ENCODE results near the gene INPP4B.
A peak's percentile ranks its signal among the peaks of the same experiment; 100 is the strongest.
"Not testable (repeated sequence)": the region's sequence is repeated elsewhere in the genome, so short reads cannot be mapped to it uniquely, and the experiment has no call there.

The INPP4B gene

DNA sequence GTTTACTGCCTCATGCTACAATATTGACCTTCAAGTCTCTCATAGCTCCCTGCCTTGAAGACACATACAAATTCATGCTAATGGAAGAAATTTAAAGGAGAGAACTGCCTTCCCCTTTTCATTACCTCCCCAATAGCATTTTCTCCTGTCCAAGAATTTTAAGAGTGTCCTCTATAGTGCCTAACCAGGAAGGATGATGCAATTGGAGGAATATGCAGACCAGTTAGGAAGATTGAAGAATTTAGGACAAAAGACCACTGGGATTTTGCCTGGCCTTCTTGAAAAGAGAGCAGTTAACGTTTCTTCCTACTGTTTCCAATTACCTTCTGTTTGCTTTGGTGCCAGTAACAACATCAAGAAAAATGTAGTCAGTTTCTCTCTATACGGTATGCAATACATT is 443.9 kb downstream of the INPP4B start:
- Histone ChIP-seq H3K27me3 (ENCODE audit: control insufficient read depth, insufficient read depth, low read length) (no peaks in the 10 kb centered on the region), H3K4me1 (ENCODE audit: control insufficient read depth, insufficient read depth, low read length) (no peaks in the 10 kb centered on the region), H3K36me3 (ENCODE audit: control insufficient read depth, insufficient read depth, low read length) (no peaks in the 10 kb centered on the region), H3K9ac (ENCODE audit: low read length) (no peak overlapping the region), H3K4me3 (ENCODE audit: low read length) (no peak overlapping the region), H3K27ac (ENCODE audit: low read depth, low read length) (no peak overlapping the region)

DNA sequence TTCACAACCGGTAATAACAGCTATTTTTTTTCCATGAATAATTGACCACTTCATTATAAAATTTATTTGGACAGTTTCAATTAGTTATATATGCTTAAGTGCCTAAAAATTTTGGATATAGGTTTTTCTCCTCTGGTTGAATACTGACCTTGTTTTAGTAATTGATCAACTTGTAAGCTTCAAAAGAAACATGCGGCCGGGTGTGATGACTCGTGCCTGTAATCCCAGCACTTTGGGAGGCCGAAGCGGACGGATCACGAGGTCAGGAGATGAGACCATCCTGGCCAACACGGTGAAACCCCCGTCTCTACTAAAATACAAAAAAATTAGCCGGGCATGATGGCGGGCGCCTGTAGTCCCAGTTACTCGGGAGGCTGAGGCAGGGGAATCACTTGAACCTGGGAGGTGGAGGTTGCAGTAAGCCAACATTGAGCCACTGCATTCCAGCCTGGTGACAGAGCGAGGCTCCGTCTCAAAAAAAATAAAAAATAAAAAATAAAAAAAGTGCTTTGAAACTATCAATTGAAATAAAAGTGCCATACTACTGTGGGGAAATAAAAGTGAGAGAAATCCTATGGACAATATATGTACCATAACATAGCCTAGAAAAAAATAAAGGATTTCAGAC is 448.6 kb downstream of the INPP4B start:
- H3K27me3 ChIP-seq (ENCODE audit: control insufficient read depth, insufficient read depth, low read length); H3K27ac ChIP-seq (ENCODE audit: low read depth, low read length); H3K4me1 ChIP-seq (ENCODE audit: control insufficient read depth, insufficient read depth, low read length); H3K36me3 ChIP-seq (ENCODE audit: control insufficient read depth, insufficient read depth, low read length); H3K9ac ChIP-seq (ENCODE audit: low read length); H3K4me3 ChIP-seq (ENCODE audit: low read length): not testable (repeated sequence)

DNA sequence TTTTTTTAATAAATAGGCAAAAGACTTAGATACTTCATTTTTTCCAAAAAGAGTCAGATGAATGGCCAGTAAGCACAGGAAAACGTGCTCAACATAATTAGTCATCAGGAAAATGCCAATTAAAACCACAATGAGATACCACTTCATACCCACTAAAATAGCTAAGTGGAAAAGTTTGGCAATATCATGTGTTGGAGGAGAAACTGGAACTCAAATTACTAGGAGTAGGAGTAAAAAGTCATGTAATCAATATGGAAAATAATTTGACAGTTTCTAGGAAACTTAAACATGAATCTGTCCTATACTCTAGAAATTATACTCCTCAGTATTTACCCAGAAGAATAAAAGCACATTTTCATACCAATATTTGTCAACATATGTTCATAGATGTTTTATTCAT is 449.8 kb downstream of the INPP4B start:
- no peak overlapping the region for H3K4me3 ChIP-seq (ENCODE audit: low read length)
- no peak overlapping the region for H3K9ac ChIP-seq (ENCODE audit: low read length)
- H3K4me1 ChIP-seq (ENCODE audit: control insufficient read depth, insufficient read depth, low read length) = no peaks in the 10 kb centered on the region
- no peaks in the 10 kb centered on the region for H3K27me3 ChIP-seq (ENCODE audit: control insufficient read depth, insufficient read depth, low read length)
- no peaks in the 10 kb centered on the region for H3K36me3 ChIP-seq (ENCODE audit: control insufficient read depth, insufficient read depth, low read length)
- H3K27ac ChIP-seq (ENCODE audit: low read depth, low read length) = no peak overlapping the region

DNA sequence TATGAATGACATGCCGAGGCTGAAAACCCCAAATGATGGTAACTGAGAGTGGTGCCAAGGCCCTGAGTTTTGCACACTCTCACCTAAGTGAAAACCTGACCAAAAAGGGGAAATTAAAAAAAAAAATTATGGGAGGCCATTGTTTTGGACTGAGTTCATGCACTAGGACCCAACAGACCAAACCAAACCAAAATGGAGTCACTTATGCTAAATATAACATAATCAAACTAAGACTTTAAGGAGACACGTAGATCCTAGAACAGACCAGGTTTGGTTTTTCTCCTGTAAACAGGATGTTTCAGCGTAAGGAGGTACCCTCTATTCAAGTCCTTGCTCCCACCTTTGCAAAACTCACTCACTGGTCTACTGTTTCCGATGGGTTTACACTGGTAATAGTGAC is 453.0 kb downstream of the INPP4B start:
- Histone ChIP-seq H3K9ac (ENCODE audit: low read length) (no peak overlapping the region), H3K4me3 (ENCODE audit: low read length) (no peak overlapping the region), H3K36me3 (ENCODE audit: control insufficient read depth, insufficient read depth, low read length) (no peaks in the 10 kb centered on the region), H3K4me1 (ENCODE audit: control insufficient read depth, insufficient read depth, low read length) (no peaks in the 10 kb centered on the region), H3K27ac (ENCODE audit: low read depth, low read length) (no peak overlapping the region), H3K27me3 (ENCODE audit: control insufficient read depth, insufficient read depth, low read length) (no peaks in the 10 kb centered on the region)

DNA sequence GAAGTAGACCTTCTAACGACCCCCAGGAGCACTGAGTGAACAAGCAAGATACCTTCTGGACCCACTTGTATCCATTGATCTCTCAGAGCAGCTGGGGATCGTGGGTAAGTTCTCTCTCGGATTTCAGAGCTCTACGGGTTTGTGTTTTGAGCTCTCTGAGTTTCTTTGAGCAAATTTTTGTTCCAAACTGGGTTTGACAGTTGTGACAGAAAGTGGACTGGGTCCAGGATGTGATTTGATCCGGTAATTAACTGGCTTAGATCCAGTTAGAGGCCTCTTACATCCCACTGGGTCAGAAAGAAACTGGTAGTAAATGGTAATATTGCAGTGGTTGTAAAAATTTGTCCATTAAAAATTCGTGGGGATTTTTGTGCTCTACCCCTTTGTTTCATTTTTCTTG is 459.2 kb downstream of the INPP4B start:
- H3K36me3 ChIP-seq (ENCODE audit: control insufficient read depth, insufficient read depth, low read length) = no peaks in the 10 kb centered on the region
- H3K4me1 ChIP-seq (ENCODE audit: control insufficient read depth, insufficient read depth, low read length) = no peaks in the 10 kb centered on the region
- H3K4me3 ChIP-seq (ENCODE audit: low read length) = no peak overlapping the region
- no peak overlapping the region for H3K27ac ChIP-seq (ENCODE audit: low read depth, low read length)
- H3K27me3 ChIP-seq (ENCODE audit: control insufficient read depth, insufficient read depth, low read length) = no peaks in the 10 kb centered on the region
- H3K9ac ChIP-seq (ENCODE audit: low read length) = no peak overlapping the region

DNA sequence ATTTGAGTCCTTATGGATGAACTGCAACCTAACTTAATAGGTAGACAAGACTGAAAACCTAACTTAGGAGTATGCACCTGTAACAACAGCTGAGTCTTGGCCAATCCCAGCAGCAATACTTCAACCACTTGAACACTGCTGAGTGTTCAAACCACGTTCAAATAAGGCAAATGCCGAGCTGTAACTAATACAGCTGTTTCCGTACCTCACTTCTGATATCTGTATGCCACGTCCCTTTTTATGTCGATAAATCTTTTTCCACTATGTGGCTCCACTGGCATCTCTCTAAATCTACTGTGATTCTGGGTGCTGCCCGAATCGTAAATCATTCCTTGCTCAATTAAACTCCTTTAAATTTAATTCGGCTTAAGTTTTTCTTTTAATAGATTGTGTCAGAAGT is 459.7 kb downstream of the INPP4B start:
- no peak overlapping the region for H3K27ac ChIP-seq (ENCODE audit: low read depth, low read length)
- no peak overlapping the region for H3K4me3 ChIP-seq (ENCODE audit: low read length)
- no peaks in the 10 kb centered on the region for H3K27me3 ChIP-seq (ENCODE audit: control insufficient read depth, insufficient read depth, low read length)
- H3K4me1 ChIP-seq (ENCODE audit: control insufficient read depth, insufficient read depth, low read length) = no peaks in the 10 kb centered on the region
- H3K36me3 ChIP-seq (ENCODE audit: control insufficient read depth, insufficient read depth, low read length) = no peaks in the 10 kb centered on the region
- no peak overlapping the region for H3K9ac ChIP-seq (ENCODE audit: low read length)

DNA sequence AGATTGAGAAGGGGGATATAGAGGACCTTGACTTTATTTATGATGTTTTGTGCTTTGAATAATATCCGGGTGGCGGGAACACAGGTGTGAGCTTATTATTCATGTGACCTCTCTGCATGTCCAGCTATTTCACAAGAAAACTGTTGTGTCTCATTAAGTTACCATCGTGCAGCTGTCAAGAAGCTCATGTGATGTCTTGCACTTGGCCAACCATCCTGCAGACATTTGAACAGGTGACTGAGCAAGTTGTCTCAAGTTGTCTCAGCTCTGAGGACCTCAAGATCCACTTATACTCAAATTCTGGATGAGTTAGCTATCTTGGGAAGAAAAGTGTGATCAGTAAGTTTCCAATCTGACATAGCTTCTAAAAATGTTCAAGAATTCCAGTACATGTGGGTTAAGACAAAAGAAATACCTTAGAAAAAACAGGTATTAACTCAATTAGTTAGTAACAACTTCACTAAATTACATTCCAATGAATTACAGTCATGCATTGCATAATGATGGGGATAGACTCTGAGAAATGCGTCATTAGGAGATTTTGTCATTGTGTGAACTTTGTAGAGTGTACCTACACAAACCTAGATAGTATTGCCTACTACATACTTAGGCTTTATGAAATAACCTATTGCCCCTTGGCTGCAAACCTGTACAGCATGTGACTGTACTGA is 462.2 kb downstream of the INPP4B start:
- H3K27ac ChIP-seq (ENCODE audit: low read depth, low read length) = no peak overlapping the region
- no peaks in the 10 kb centered on the region for H3K27me3 ChIP-seq (ENCODE audit: control insufficient read depth, insufficient read depth, low read length)
- H3K4me1 ChIP-seq (ENCODE audit: control insufficient read depth, insufficient read depth, low read length) = peaks cover 10% of the 10 kb centered on the region
- no peak overlapping the region for H3K9ac ChIP-seq (ENCODE audit: low read length)
- H3K36me3 ChIP-seq (ENCODE audit: control insufficient read depth, insufficient read depth, low read length) = no peaks in the 10 kb centered on the region
- no peak overlapping the region for H3K4me3 ChIP-seq (ENCODE audit: low read length)

DNA sequence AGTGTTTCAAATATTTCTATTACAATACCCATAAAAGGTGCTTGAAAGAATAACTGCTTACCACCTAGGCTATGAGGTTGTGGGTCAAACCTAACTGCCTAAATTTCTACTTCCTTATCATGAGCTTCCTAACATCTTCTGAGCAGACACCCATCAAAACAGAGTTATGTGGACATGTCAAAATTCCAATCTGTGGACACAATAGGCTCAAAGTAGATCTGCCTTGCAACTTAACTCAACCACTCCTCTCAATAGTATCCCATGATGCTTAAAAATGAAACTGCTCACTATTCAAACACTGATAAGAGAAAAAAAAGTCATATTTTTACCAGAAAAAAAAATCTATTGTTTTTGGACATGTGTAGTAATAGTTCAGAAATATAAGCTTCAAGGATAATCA is 462.7 kb downstream of the INPP4B start:
- H3K9ac ChIP-seq (ENCODE audit: low read length) = no peak overlapping the region
- peaks cover 10% of the 10 kb centered on the region for H3K4me1 ChIP-seq (ENCODE audit: control insufficient read depth, insufficient read depth, low read length)
- no peaks in the 10 kb centered on the region for H3K27me3 ChIP-seq (ENCODE audit: control insufficient read depth, insufficient read depth, low read length)
- H3K27ac ChIP-seq (ENCODE audit: low read depth, low read length) = no peak overlapping the region
- no peaks in the 10 kb centered on the region for H3K36me3 ChIP-seq (ENCODE audit: control insufficient read depth, insufficient read depth, low read length)
- H3K4me3 ChIP-seq (ENCODE audit: low read length) = no peak overlapping the region

DNA sequence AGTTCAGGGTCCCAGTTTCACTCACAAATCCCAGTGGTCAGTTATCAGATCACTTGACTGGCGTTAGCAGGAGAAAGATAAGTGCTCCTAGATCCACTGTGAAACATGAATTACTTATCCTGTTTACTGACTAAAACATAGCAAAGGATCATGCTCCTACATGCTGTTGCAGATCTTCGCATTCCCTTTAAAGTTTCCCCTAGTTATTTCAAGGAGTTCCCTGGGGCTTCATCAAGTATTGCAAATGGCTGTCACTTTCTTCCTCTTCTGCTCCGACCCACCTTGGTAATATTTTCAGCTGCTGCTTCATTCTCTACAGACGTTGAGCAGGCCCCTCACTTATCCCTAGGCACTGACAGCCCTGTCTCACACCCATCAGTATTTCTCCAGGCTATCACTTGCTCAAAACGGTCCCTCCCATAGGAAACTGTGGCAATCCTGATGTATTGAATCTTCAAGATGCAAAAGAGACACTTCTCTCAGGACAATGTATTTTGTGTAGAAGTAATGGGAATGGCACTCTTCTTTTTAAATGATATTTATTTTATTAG is 466.0 kb downstream of the INPP4B start:
- H3K4me1 ChIP-seq (ENCODE audit: control insufficient read depth, insufficient read depth, low read length) = peaks cover 10% of the 10 kb centered on the region
- H3K36me3 ChIP-seq (ENCODE audit: control insufficient read depth, insufficient read depth, low read length) = no peaks in the 10 kb centered on the region
- no peak overlapping the region for H3K4me3 ChIP-seq (ENCODE audit: low read length)
- H3K27ac ChIP-seq (ENCODE audit: low read depth, low read length) = peak overlapping the region; percentile 48
- H3K27me3 ChIP-seq (ENCODE audit: control insufficient read depth, insufficient read depth, low read length) = no peaks in the 10 kb centered on the region
- no peak overlapping the region for H3K9ac ChIP-seq (ENCODE audit: low read length)

DNA sequence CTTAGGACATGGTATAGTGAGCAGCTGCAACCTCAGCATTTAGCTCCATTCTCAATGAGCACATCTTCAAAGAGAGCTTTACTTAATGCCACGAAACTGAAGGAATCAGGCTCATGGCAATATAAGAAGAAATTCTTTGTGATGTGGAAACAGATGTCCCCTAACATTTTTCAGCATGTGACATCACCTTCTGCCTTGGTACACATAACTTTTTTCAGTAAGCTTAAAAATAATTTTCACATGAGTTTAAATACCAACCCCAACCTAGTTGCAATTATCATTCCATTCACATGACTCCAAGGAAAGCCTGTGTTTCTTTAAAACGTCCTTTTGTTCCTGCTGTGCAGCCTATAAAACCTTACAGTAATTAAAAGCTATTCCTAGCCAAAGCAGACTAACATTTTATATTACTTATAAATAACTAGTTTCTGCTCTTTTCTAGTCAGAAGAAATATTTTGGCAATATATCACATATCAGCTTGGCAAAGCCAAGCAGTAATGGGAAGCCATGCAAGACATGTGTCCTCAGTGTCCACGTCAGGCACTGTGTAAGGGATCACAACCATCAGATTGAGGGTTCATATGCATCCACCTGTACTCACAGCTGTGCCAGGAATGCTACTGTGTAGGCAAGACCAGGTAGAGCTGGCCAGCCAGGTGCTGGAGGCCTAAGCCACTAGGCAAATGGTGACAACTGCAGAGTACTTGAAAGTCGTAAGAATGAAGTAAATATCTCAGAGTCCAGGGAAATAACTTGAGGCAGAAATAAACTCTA is 466.6 kb downstream of the INPP4B start:
- Histone ChIP-seq H3K27ac (ENCODE audit: low read depth, low read length) (peak overlapping the region; percentile 48), H3K4me1 (ENCODE audit: control insufficient read depth, insufficient read depth, low read length) (peaks cover 10% of the 10 kb centered on the region), H3K36me3 (ENCODE audit: control insufficient read depth, insufficient read depth, low read length) (no peaks in the 10 kb centered on the region), H3K27me3 (ENCODE audit: control insufficient read depth, insufficient read depth, low read length) (no peaks in the 10 kb centered on the region), H3K4me3 (ENCODE audit: low read length) (peak overlapping the region; percentile 17), H3K9ac (ENCODE audit: low read length) (no peak overlapping the region)

DNA sequence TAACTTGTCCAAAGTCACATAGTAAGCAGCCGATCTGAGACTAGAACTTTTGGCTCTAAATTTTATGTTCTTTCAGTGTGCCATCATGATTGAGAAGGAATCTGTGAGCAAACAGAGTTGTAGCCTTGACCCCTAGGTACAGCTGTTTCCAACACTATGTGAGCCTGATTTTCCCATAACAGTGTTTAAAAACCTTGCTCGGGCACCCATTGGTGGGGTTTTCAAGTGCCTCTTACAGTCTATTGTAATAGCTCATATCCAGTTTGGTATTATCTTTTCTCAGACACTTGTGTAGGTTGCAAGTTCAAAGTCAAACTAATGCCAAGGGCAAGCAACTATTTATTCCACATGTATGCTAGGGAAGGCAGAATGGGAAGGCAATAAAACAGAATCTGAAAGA is 467.9 kb downstream of the INPP4B start:
- Histone ChIP-seq H3K9ac (ENCODE audit: low read length) (no peak overlapping the region), H3K4me1 (ENCODE audit: control insufficient read depth, insufficient read depth, low read length) (peaks cover 10% of the 10 kb centered on the region), H3K27me3 (ENCODE audit: control insufficient read depth, insufficient read depth, low read length) (no peaks in the 10 kb centered on the region), H3K4me3 (ENCODE audit: low read length) (no peak overlapping the region), H3K36me3 (ENCODE audit: control insufficient read depth, insufficient read depth, low read length) (no peaks in the 10 kb centered on the region), H3K27ac (ENCODE audit: low read depth, low read length) (no peak overlapping the region)

DNA sequence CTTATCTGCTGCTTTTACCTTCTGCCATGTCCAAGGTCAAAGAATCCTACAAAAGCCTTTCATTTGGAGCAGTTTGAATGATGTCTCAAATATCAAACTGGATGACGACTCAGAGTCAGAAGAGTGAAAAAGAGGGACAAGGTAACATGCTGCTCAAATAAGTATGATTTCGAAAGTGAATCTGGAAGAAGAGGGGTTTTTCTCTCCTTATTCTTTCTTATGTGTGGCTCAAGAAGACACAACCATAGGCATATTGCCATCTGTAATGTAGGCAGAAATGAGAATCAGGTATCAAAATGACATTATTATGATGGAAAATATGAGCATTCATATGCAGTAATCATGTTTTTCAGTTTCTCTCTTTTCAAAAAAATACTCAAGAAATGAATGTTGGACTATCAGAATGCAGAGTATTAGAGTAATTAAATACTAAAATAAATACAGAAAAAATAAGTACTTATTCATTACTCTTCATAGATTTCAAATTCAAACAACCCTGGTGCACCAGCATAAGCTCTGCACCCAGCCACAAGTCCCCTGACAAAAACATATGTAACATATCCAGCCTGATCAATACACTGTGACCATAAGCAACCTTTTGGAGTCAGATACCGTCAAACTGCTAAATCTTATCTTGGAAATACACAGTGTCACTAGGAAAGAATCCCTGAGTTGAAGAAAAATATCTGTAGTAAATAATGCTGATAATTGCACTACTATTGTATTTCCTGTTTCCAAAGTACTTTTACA is 468.6 kb downstream of the INPP4B start:
- no peak overlapping the region for H3K4me3 ChIP-seq (ENCODE audit: low read length)
- no peak overlapping the region for H3K27ac ChIP-seq (ENCODE audit: low read depth, low read length)
- H3K4me1 ChIP-seq (ENCODE audit: control insufficient read depth, insufficient read depth, low read length) = peaks cover 10% of the 10 kb centered on the region
- no peak overlapping the region for H3K9ac ChIP-seq (ENCODE audit: low read length)
- H3K36me3 ChIP-seq (ENCODE audit: control insufficient read depth, insufficient read depth, low read length) = no peaks in the 10 kb centered on the region
- H3K27me3 ChIP-seq (ENCODE audit: control insufficient read depth, insufficient read depth, low read length) = no peaks in the 10 kb centered on the region
